GM18520 (cell line): ENCODE results near the gene NCEH1.

ENCODE experiments used
- ATAC-seq: cut with Tn5 transposase; IDR thresholded peaks from one replicate; pipeline ENCODE4 v1.9.1; 2021; ENCODE audit not compliant: unreplicated experiment

Gene NCEH1

DNA sequence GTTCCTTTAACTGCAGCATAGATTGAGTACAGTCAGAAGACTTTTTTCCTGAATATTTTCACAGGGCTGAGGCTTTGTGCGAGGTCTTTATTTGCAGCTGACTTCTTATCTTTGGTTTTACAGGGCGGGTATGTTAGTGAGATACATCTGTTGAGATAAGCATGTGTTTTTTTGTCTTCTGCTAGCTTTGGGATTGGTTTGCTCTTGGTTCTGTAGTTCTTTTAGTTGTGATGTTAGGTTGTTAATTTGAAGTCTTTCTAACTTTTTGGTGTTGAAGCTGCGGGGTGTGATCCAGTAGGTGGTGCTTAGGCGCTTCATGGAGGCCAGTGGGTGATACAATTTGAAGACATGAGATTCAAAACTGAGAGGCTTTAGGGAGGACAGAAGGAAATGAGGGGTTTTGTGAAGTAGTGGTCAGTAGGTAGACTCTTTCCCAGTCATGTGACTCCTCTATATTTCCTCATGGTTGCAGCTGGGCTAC, 119.7 kb downstream of the NCEH1 start:
- ATAC-seq = no peak

DNA sequence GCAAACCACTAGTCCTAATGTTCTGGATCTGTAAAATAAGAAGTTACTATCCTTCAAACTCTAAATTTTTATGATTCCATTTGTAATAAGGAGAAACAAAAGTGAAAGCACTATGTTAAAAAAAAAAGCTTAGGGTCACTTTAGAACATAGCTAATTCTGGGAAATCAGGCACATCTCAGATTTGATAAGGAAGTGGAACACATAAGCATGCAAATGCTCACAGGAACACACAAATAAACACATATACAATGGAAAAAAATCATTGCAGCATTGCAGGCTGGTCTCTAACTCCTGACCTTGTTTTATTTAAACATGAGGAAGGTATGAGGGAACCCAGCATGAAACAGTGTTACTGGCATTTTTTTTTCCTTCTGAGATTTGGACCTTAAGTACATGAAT, 124.4 kb downstream of the NCEH1 start:
- ATAC-seq = no peak

DNA sequence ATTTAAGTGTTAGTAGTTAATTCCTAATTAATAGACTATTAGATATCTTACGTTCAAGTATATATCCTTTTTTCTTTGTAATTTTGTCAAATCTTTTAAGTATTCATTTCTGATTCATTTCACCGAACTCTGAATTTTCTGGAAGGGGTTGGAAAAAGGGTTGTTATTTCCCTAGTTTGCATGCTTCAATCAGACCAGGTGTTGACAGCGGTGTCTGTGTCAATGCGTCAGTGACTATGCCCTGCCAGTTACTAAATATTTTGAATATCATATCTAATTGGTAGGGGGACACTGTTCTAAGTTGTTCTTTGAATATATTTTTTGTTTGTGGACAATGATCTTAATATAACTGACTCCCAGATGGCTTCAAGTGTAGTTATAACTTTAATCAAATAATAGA, 124.9 kb downstream of the NCEH1 start:
- ATAC-seq = no peak

DNA sequence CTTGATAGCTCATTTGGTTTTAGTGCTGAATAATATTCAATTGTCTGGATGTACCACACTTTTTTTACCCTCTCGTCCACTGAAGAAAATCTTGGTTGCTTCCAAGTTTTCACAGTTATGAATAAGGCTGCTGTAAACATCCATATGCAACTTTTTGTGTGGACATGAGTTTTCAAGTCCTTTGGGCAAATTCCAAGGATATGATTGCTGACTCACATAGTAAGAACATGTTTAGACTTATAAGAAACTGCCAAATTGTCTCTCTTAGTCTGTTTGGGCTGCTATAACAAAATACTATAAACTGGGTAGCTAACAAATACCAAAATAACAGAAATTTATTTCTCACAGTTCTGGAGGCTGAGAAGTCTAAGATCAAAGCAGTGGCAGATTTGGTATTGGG, 128.2 kb downstream of the NCEH1 start:
- ATAC-seq = no peak

DNA sequence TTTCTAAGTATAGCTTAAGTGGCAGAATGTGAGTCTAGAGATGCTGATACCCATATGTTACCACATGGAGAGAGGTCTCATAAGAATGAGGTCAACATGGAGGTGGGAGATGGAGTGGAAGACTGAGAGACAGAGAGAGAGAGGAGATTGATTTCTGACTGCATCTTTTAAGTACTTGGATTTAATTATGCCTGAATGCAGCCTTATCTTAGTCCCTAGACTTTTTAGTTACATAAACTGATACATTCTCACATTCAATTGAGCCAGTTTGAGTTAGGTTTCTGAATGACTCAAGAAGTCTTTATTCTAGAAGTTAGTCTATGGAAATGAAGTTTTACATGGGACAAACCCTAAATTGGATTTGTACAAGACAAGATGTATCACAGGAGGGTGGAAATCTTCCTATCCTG, 129.1 kb downstream of the NCEH1 start:
- ATAC-seq = no peak

DNA sequence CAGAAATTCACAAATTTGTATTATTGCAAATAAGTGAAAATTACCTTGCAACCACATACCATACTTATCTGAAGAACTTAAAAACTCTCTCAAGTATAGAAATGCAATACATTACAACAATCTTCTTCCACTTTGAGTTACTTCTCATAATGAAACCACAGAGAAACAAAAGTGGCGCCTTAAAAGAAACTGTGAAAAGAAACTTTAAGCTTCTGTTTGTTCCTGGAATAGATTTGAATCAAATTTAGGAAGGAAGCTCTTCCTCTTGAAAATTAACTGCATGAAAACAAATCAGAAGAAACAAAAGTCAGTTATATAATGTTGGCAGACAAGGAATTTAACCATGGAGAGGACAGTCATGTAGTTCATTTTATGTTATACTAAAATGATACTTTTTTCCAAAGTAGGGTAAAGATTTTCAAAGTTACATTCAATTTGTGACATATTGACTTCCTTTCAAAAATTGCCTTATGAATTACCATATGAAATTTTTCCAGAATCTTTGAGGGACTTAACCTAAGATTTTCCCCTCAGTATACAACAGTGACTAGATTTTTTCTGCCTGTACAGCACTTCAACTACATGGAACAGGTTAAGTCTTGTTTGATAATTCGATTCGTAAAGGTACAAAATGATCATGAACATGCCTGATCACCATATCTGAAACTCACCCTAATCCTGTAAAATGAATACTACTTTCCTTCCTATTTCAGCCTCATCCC, 130.0 kb downstream of the NCEH1 start:
- peak; percentile 75 for ATAC-seq
